Right cardiac atrium (tissue), 5 donors: ENCODE measurements around the gene TMEM178B. TPM values are rescaled to one million over a fixed set of nuclear protein-coding genes. Genes with fewer than 3 reads are reported as not detected.

Experiments used
- ATAC-seq, 2 donors: fragments of 200-7000 bp; cut with Tn5 transposase; one replicate each; pipeline versions ENCODE4 v1.8.0 to v1.9.1; 2020; ENCODE audit warnings: moderate library complexity in 2 of 2, mild to moderate bottlenecking in 1 of 2
- DNase-seq, 3 donors: peaks; one replicate each; pipeline ENCODE4 v3.0.0-alpha.2; 2020
- H3K27ac ChIP-seq: one replicate; pipeline ENCODE4 v1.5.1; 2013; ENCODE audit warnings: mild to moderate bottlenecking, low read length, control low read depth, moderate library complexity
- H3K27me3 ChIP-seq: one replicate; pipeline ENCODE4 v1.6.1; 2013; ENCODE audit not compliant: control insufficient read depth, insufficient read depth
- H3K4me1 ChIP-seq: one replicate; pipeline ENCODE4 v1.6.1; 2013; ENCODE audit warnings: low read length; ENCODE audit not compliant: control insufficient read depth, insufficient read depth
- H3K4me3 ChIP-seq: one replicate; pipeline ENCODE4 v1.5.1; 2013; ENCODE audit warnings: low read length, control low read depth
- H3K9me3 ChIP-seq: one replicate; pipeline ENCODE4 v1.6.1; 2013; ENCODE audit warnings: low read length; ENCODE audit not compliant: control insufficient read depth
- WGBS: extraction: QIAGEN DNeasy Blood & Tissue Kit; methylation state at CpG from one replicate; pipeline ENCODE4 v1.1.7; 2013; 5-methylcytosine and 5-hydroxymethylcytosine counted together
- intact Hi-C, 4 donors: fragments of 100-400 bp; cut with DNase I; formaldehyde crosslinking; loops; one replicate each; pipeline versions ENCODE4 v1.11.0 to v1.14.0; 2022 to 2023
- polyA plus RNA-seq: library from polyadenylated mRNA; stranded (reverse); fragments of 200-250 nt; gene quantifications from one replicate; pipeline ENCODE4 v1.2.3, GENCODE V29; 2013
- total RNA-seq, 4 donors: library from RNA; stranded (reverse); fragmentation: NEBNext Ultra II Directional; extraction: Animal tissue kit (Norgen Biotek cat#: 25700); gene quantifications; one replicate each; pipeline ENCODE4 v1.2.1, GENCODE V29; 2021
- donor health status: healthy with polysubstance abuse.
- donor health status: DM: no; HTN: yes; CAD: no.
- donor health status: DM: no; HTN: no; CAD: no.
- donor health status: DM: no; HTN: yes; CAD: no; lungs with severe emphysema.
- donor health status: DM: yes; HTN: yes; CAD: no.

TMEM178B gene
- total and polyA plus RNA-seq, 5 donors, result 13.3 to 49.6 (median 35.0) TPM

- intact Hi-C loops, result no loop called here
- DNase-seq, result no peak
- H3K9me3 ChIP-seq, result no peaks in the 10 kb centered on the region
- no peak overlapping the region for H3K27ac ChIP-seq
- no peaks in the 10 kb centered on the region for H3K27me3 ChIP-seq
- H3K4me1 ChIP-seq, result no peaks in the 10 kb centered on the region
- no peak overlapping the region for H3K4me3 ChIP-seq
- 77% methylated on average over 3 of the region's 3 CpGs for WGBS
- no peak for ATAC-seq
Observed at GRCh38 chr7:141415999-141416398, 342.1 kb downstream of the TMEM178B start.

DNA sequence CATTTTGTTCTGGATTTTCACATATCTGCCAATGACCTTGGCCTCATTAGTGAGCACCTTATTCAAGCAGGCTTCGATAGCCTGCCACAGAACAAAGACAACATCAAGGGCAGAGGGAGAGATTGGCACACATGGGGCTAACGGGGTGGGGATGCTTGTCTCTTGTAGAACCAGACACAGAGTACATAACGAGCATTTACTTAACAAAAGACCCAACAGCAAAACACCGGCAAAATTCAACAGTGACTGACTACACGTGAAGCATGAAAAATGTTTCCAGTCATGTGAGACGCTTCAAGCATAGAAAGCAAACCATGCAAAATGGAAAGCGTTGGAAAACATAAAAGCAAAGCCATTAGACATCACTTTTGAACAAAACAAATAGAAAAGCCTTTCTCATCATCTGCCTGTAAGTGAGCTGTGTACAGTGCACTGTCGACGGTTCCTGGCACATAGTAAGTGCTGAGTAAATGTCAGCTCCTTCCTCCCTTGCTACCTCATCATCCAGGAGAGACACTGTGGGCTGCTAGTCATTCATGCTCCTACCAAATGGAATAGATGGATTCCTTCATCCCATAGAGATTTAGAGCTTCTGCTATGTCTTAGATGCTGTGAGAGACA is 342.9 kb downstream of the TMEM178B start:
- Histone ChIP-seq H3K4me1 (no peaks in the 10 kb centered on the region), H3K4me3 (no peak overlapping the region), H3K27me3 (no peaks in the 10 kb centered on the region), H3K9me3 (no peaks in the 10 kb centered on the region), H3K27ac (no peak overlapping the region)
- DNase-seq (no peak), ATAC-seq (no peak)
- intact Hi-C loops, result no loop called here
- WGBS, result 75% methylated on average over 9 of the region's 9 CpGs

GRCh38 chr7:141417506-141417905 is 343.6 kb downstream of the TMEM178B start:
- DNase-seq, result no peak
- intact Hi-C loops, result no loop called here
- no peak for ATAC-seq
- 84% methylated on average over 4 of the region's 4 CpGs for WGBS
- Histone ChIP-seq H3K4me3 (no peak overlapping the region), H3K4me1 (no peaks in the 10 kb centered on the region), H3K9me3 (no peaks in the 10 kb centered on the region), H3K27ac (no peak overlapping the region), H3K27me3 (no peaks in the 10 kb centered on the region)

GRCh38 chr7:141418066-141418465 is 344.2 kb downstream of the TMEM178B start:
- intact Hi-C loops, result no loop called here
- H3K4me3 ChIP-seq, result no peak overlapping the region
- H3K4me1 ChIP-seq, result no peaks in the 10 kb centered on the region
- DNase-seq (no peak), ATAC-seq (no peak)
- H3K27me3 ChIP-seq, result no peaks in the 10 kb centered on the region
- 82% methylated on average over 1 of the region's 1 CpG for WGBS
- H3K9me3 ChIP-seq, result no peaks in the 10 kb centered on the region
- H3K27ac ChIP-seq, result no peak overlapping the region

DNA sequence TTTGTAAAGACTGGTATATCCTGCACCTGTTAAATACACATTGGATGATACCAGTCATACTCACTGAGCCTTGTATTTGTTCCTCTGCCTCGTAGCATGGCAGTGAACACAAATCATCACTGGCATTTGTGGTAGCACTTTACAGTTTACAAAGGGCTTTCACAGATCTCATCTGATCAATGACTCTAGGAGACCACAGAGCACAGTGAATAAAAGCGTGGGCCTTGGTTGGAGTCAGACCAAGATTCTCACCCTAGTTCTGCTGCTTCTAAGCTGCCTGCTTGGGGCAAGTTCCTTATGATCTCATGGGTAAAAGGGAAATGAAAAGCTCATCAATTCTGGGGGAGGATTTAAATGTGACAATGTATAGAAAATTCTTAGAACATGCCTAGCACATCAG is 347.4 kb downstream of the TMEM178B start:
- H3K4me1 ChIP-seq, result no peaks in the 10 kb centered on the region
- H3K27ac ChIP-seq, result no peak overlapping the region
- no peaks in the 10 kb centered on the region for H3K27me3 ChIP-seq
- no peak overlapping the region for H3K4me3 ChIP-seq
- ATAC-seq (no peak), DNase-seq (no peak)
- no peaks in the 10 kb centered on the region for H3K9me3 ChIP-seq
- intact Hi-C loops, result no loop called here
- 68% methylated on average over 2 of the region's 2 CpGs for WGBS

GRCh38 chr7:141427134-141427533 is 353.3 kb downstream of the TMEM178B start:
- no peak for DNase-seq
- Histone ChIP-seq H3K4me1 (peaks cover 2% of the 10 kb centered on the region), H3K4me3 (no peak overlapping the region), H3K9me3 (no peaks in the 10 kb centered on the region), H3K27me3 (no peaks in the 10 kb centered on the region), H3K27ac (no peak overlapping the region)
- ATAC-seq, result no peak
- intact Hi-C loops, result no loop called here

GRCh38 chr7:141430455-141431139 is 356.7 kb downstream of the TMEM178B start:
- 22% methylated on average over 12 of the region's 12 CpGs for WGBS
- H3K27ac ChIP-seq, result peak overlapping the region; percentile 8
- no peak overlapping the region for H3K4me3 ChIP-seq
- intact Hi-C loops, result no loop called here
- DNase-seq, result no peak
- no peaks in the 10 kb centered on the region for H3K27me3 ChIP-seq
- ATAC-seq, result peak; percentile 31 to 56
- no peaks in the 10 kb centered on the region for H3K9me3 ChIP-seq
- H3K4me1 ChIP-seq, result peaks cover 2% of the 10 kb centered on the region

DNA sequence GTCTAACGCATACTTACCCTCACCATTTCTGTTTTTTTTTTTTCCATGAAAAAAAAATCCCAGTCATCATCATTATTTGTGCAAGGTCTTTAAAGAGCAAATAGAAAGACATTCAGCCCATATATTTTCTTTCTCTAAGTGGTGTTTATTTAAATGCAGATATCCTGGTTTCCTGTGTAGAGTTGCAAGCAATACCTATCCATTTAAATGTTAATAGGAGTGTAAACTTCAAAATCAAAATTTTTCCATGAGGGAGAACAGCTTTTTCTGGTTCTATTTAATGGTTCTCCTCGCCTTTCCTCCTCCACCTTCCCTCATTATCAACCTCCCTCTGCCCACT is 357.2 kb downstream of the TMEM178B start:
- WGBS, result 65% methylated on average over 2 of the region's 2 CpGs
- Histone ChIP-seq H3K9me3 (no peaks in the 10 kb centered on the region), H3K4me3 (no peak overlapping the region), H3K27me3 (no peaks in the 10 kb centered on the region), H3K27ac (peak overlapping the region; percentile 8), H3K4me1 (peaks cover 2% of the 10 kb centered on the region)
- ATAC-seq (no peak), DNase-seq (no peak)
- intact Hi-C loops, result no loop called here

DNA sequence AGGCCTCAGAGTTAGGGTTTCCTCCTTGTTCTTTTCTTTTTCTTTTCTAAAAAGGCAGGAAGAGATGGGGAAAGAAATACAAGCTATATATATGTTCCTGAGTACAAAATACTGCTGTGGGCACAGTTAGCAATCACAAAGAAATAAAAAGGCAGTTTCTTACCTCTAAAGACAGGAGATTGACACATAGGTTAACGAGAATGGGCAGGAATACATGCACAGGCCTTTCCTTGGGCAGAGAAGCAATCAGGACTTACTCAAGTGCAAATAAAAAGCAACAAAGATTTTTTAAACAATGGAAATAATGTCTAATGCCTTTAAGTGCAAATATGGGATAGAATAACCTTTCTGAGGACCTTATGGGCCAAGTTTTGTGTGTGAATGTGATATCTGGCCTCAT is 357.8 kb downstream of the TMEM178B start:
- intact Hi-C loops, result no loop called here
- Histone ChIP-seq H3K9me3 (no peaks in the 10 kb centered on the region), H3K27ac (no peak overlapping the region), H3K4me1 (peaks cover 5% of the 10 kb centered on the region), H3K27me3 (no peaks in the 10 kb centered on the region), H3K4me3 (no peak overlapping the region)
- WGBS, result 79% methylated on average over 1 of the region's 1 CpG
- ATAC-seq, result no peak
- no peak for DNase-seq

DNA sequence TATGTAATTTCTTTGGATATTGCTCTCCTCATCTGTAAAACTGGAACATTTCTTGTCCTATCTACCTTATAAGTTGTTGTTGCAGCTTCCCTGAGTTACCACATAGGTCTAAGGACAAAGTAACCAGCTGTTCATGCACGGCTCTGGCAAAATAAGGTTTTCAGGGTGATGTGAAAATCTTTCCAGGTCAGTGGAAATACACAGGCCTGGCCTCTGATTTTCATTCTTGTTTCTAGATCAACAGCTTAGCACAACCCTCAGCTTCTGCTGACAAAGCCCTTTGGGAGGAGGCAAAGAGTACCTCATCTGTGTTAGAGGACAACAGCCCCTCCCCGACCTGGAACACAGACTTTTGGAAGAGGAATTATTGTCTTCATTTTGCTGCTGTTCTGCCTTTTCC is 359.8 kb downstream of the TMEM178B start:
- Histone ChIP-seq H3K4me1 (peaks cover 5% of the 10 kb centered on the region), H3K27ac (no peak overlapping the region), H3K9me3 (no peaks in the 10 kb centered on the region), H3K27me3 (no peaks in the 10 kb centered on the region), H3K4me3 (no peak overlapping the region)
- WGBS, result 73% methylated on average over 2 of the region's 2 CpGs
- DNase-seq (no peak), ATAC-seq (no peak)
- intact Hi-C loops, result no loop called here

- H3K9me3 ChIP-seq, result no peaks in the 10 kb centered on the region
- no peak overlapping the region for H3K4me3 ChIP-seq
- no peak overlapping the region for H3K27ac ChIP-seq
- intact Hi-C loops, result no loop called here
- 45% methylated on average over 2 of the region's 2 CpGs for WGBS
- ATAC-seq, result no peak
- peaks cover 8% of the 10 kb centered on the region for H3K4me1 ChIP-seq
- H3K27me3 ChIP-seq, result no peaks in the 10 kb centered on the region
- no peak for DNase-seq
Observed at GRCh38 chr7:141436139-141436538, 362.3 kb downstream of the TMEM178B start.
